Chondrocyte (in vitro differentiated cells): ENCODE data around the gene C11orf54. TPM values are rescaled to one million over a fixed set of nuclear protein-coding genes. Genes with fewer than 3 reads are reported as not detected.
A peak's percentile ranks its signal among the peaks of the same experiment; 100 is the strongest.
"Not testable (repeated sequence)": the region's sequence is repeated elsewhere in the genome, so short reads cannot be mapped to it uniquely, and the experiment has no call there.

Source experiments
- DNase-seq: peaks from one replicate; pipeline ENCODE4 v3.0.0; 2021; ENCODE audit warnings: mixed read lengths, low spot score
- H3K27ac Mint-ChIP-seq: one replicate; pipeline ENCODE4 v1.8.0; 2021; ENCODE audit warnings: mild to moderate bottlenecking, moderate library complexity, mixed read lengths; ENCODE audit not compliant: unreplicated experiment
- H3K27me3 Mint-ChIP-seq: 2 replicates; pipeline ENCODE4 v1.8.0; 2021; ENCODE audit warnings: low read depth, mixed read lengths
- H3K36me3 Mint-ChIP-seq: 2 replicates; pipeline ENCODE4 v1.8.0; 2021; ENCODE audit warnings: low read depth, mixed read lengths
- H3K4me1 Mint-ChIP-seq: 2 replicates; pipeline ENCODE4 v1.8.0; 2021; ENCODE audit warnings: low read depth, mild to moderate bottlenecking, mixed read lengths
- H3K4me3 Mint-ChIP-seq: one replicate; pipeline ENCODE4 v1.8.0; 2021; ENCODE audit warnings: mild to moderate bottlenecking, moderate library complexity, mixed read lengths; ENCODE audit not compliant: unreplicated experiment
- H3K9me3 Mint-ChIP-seq: 2 replicates; pipeline ENCODE4 v1.8.0; 2021; ENCODE audit warnings: low read depth, mixed read lengths
- CTCF ChIP-seq: fragments of 200-600 bp; sonication (generic); IDR thresholded peaks from 2 replicates; pipeline ENCODE4 v1.5.0; 2021; ENCODE audit warnings: antibody characterized with exemption, mild to moderate bottlenecking, moderate library complexity
- total RNA-seq: library from RNA; stranded (reverse); gene quantifications from 3 replicates; pipeline ENCODE4 v1.2.1, GENCODE V29; 2021

Gene C11orf54
- total RNA-seq, 1 donor from 2014 or later = 13.3 TPM

GRCh38 chr11:93740031-93740729, 1.3 kb upstream of the C11orf54 start:
- peaks cover 64% of the 10 kb centered on the region for H3K4me1 Mint-ChIP-seq
- no peaks in the 10 kb centered on the region for H3K9me3 Mint-ChIP-seq
- H3K36me3 Mint-ChIP-seq = peaks cover 42% of the 10 kb centered on the region
- peak overlapping the region; percentile 99 for H3K27ac Mint-ChIP-seq
- H3K4me3 Mint-ChIP-seq = peak overlapping the region; percentile 96
- no peak for DNase-seq
- TF ChIP-seq CTCF = no peak
- H3K27me3 Mint-ChIP-seq = no peaks in the 10 kb centered on the region

- Mint-ChIP-seq H3K4me1 (peaks cover 63% of the 10 kb centered on the region), H3K36me3 (peaks cover 40% of the 10 kb centered on the region), H3K9me3 (no peaks in the 10 kb centered on the region), H3K4me3 (peak overlapping the region; percentile 96), H3K27ac (peak overlapping the region; percentile 99), H3K27me3 (no peaks in the 10 kb centered on the region)
- DNase-seq = no peak
- TF ChIP-seq CTCF = no peak
Measured at GRCh38 chr11:93740730-93741093, 760 bp upstream of the C11orf54 start.

GRCh38 chr11:93741882-93742226, 382 bp downstream of the C11orf54 start:
- peak overlapping the region; percentile 96 for H3K4me3 Mint-ChIP-seq
- DNase-seq = no peak
- no peaks in the 10 kb centered on the region for H3K27me3 Mint-ChIP-seq
- peaks cover 52% of the 10 kb centered on the region for H3K4me1 Mint-ChIP-seq
- H3K36me3 Mint-ChIP-seq = peaks cover 31% of the 10 kb centered on the region
- no peaks in the 10 kb centered on the region for H3K9me3 Mint-ChIP-seq
- peak overlapping the region; percentile 99 for H3K27ac Mint-ChIP-seq
- no peak for TF ChIP-seq CTCF

GRCh38 chr11:93743291-93743690, 1.8 kb downstream of the C11orf54 start:
- H3K9me3 Mint-ChIP-seq = no peaks in the 10 kb centered on the region
- no peaks in the 10 kb centered on the region for H3K27me3 Mint-ChIP-seq
- peaks cover 19% of the 10 kb centered on the region for H3K36me3 Mint-ChIP-seq
- peak overlapping the region; percentile 44 for H3K4me3 Mint-ChIP-seq
- no peak for DNase-seq
- TF ChIP-seq CTCF = no peak
- peak overlapping the region; percentile 12 for H3K27ac Mint-ChIP-seq
- peaks cover 38% of the 10 kb centered on the region for H3K4me1 Mint-ChIP-seq

- DNase-seq = no peak
- Mint-ChIP-seq H3K27me3 (no peaks in the 10 kb centered on the region), H3K4me1 (peaks cover 25% of the 10 kb centered on the region), H3K4me3 (no peak overlapping the region), H3K9me3 (no peaks in the 10 kb centered on the region), H3K27ac (peak overlapping the region; percentile 0), H3K36me3 (peaks cover 8% of the 10 kb centered on the region)
- no peak for TF ChIP-seq CTCF
Measured at GRCh38 chr11:93744669-93745004, 3.2 kb downstream of the C11orf54 start.

GRCh38 chr11:93745005-93745755, 3.7 kb downstream of the C11orf54 start:
- H3K36me3 Mint-ChIP-seq, H3K4me3 Mint-ChIP-seq, DNase-seq, H3K27me3 Mint-ChIP-seq, H3K9me3 Mint-ChIP-seq: not testable (repeated sequence)
- Mint-ChIP-seq H3K4me1 (peaks cover 20% of the 10 kb centered on the region), H3K27ac (peak overlapping the region; percentile 0)
